ENCODE measurements around the gene ZNF267. TPM values are rescaled to one million over a fixed set of nuclear protein-coding genes. Genes with fewer than 3 reads are reported as not detected.
A peak's percentile ranks its signal among the peaks of the same experiment; 100 is the strongest.

The ZNF267 gene
- total RNA-seq, 2 donors from 2014 or later = 21.7 to 22.2 TPM

GRCh38 chr16:31876951-31877828 is 3.6 kb downstream of the ZNF267 start:
- peak overlapping the region; percentile 24 for H3K27ac Mint-ChIP-seq

GRCh38 chr16:31877876-31878642 is 4.5 kb downstream of the ZNF267 start:
- H3K4me3 Mint-ChIP-seq = no peak overlapping the region

More at GRCh38 chr16:31876951-31877828, 3.6 kb downstream of the ZNF267 start:
- Histone ChIP-seq H3K4me1 (ENCODE audit: control insufficient read depth, insufficient read depth, low read length) (peaks cover 7% of the 10 kb centered on the region), H3K9me3 (ENCODE audit: control insufficient read depth, low read length) (no peaks in the 10 kb centered on the region), H3K36me3 (ENCODE audit: control insufficient read depth, insufficient read depth, low read length) (peaks cover 31% of the 10 kb centered on the region), H3K4me3 (ENCODE audit: low read length) (peak overlapping the region; percentile 30), H3K9ac (ENCODE audit: extremely low read depth, low read length, poor library complexity, severe bottlenecking) (no peak overlapping the region), H3K27me3 (ENCODE audit: control insufficient read depth, insufficient read depth, low read length, poor library complexity, severe bottlenecking) (no peaks in the 10 kb centered on the region), H3K27ac (ENCODE audit: low read depth, low read length) (no peak overlapping the region)
- H3K9me3 Mint-ChIP-seq = no peaks in the 10 kb centered on the region
- no peak overlapping the region for H3K4me3 Mint-ChIP-seq
- peaks cover 2% of the 10 kb centered on the region for H3K27me3 Mint-ChIP-seq (ENCODE audit: insufficient read depth)
- no peak for DNase-seq
- peaks cover 44% of the 10 kb centered on the region for H3K4me1 Mint-ChIP-seq
- no peak for TF ChIP-seq CTCF (conservative IDR thresholded peaks at IDR 0.05)
- peaks cover 27% of the 10 kb centered on the region for H3K36me3 Mint-ChIP-seq (ENCODE audit: low read depth)
- 83 to 95% methylated on average over 3 to 5 of the region's 5 CpGs for WGBS, 2 experiments (ENCODE audit: insufficient coverage in 1 of 2, insufficient read length in 1 of 2)

More at GRCh38 chr16:31877876-31878642, 4.5 kb downstream of the ZNF267 start:
- DNase-seq = no peak
- no peak for TF ChIP-seq CTCF (conservative IDR thresholded peaks at IDR 0.05)
- H3K36me3 ChIP-seq (ENCODE audit: control insufficient read depth, insufficient read depth, low read length) = peaks cover 32% of the 10 kb centered on the region
- Mint-ChIP-seq H3K9me3 (no peaks in the 10 kb centered on the region), H3K36me3 (ENCODE audit: low read depth) (peaks cover 27% of the 10 kb centered on the region), H3K27me3 (ENCODE audit: insufficient read depth) (no peaks in the 10 kb centered on the region), H3K4me1 (peaks cover 44% of the 10 kb centered on the region), H3K27ac (peak overlapping the region; percentile 61)
- H3K27ac ChIP-seq (ENCODE audit: low read depth, low read length) = no peak overlapping the region
- H3K9ac ChIP-seq (ENCODE audit: extremely low read depth, low read length, poor library complexity, severe bottlenecking) = no peak overlapping the region
- H3K27me3 ChIP-seq (ENCODE audit: control insufficient read depth, insufficient read depth, low read length, poor library complexity, severe bottlenecking) = no peaks in the 10 kb centered on the region
- 90 to 95% methylated on average over 6 to 9 of the region's 9 CpGs for WGBS, 2 experiments (ENCODE audit: insufficient coverage in 1 of 2, insufficient read length in 1 of 2)
- no peaks in the 10 kb centered on the region for H3K9me3 ChIP-seq (ENCODE audit: control insufficient read depth, low read length)
- no peak overlapping the region for H3K4me3 ChIP-seq (ENCODE audit: low read length)
- H3K4me1 ChIP-seq (ENCODE audit: control insufficient read depth, insufficient read depth, low read length) = peaks cover 7% of the 10 kb centered on the region
